Measurements from ENCODE around the gene ABL2. TPM values are rescaled to one million over a fixed set of nuclear protein-coding genes. Genes with fewer than 3 reads are reported as not detected.

The ABL2 gene
- total and polyA plus RNA-seq, 7 donors: 1.2 to 32.6 (median 10.3) TPM

DNA sequence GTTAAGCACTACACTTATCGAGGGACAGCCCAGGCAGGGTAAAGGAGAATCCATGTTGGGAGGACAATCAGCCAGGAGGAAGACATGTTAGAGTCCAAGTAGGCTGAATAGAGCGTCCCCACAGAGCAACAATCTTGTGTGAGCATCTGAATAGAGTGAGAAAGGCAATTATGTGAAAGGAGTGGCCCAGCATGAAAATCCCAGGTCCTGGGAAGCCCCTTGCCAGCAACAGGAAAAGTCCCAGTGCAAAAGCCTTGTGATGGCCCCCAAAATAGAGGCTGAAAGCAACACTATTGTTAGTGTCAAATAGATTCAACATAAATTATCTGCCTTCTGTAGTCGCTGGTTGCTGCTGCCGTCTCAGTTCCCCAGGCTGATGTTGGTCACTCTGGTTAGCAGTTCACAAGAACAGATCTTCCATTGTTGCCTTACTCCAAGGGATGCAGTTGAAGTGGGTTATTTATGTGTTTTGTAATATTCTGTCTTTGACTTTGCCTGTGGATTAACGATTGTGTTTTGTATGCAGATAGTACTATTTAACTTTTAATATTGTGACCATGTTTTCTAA lies 12.1 kb upstream of the ABL2 start:
- WGBS, 2 donors: 88 to 89% methylated on average over 5 of the region's 5 CpGs
- intact Hi-C loops (cut with DNase I): no loop called here
- no peak for DNase-seq
- no peaks in the 10 kb centered on the region for H3K9me3 ChIP-seq
- H3K27me3 ChIP-seq: no peaks in the 10 kb centered on the region
- no peak overlapping the region for H3K27ac ChIP-seq
- H3K4me1 ChIP-seq: no peaks in the 10 kb centered on the region
- no peak overlapping the region for H3K4me3 ChIP-seq
- TF ChIP-seq POLR2AphosphoS5 (IDR thresholded peaks at IDR 0.05) (no peak), EP300 (IDR thresholded peaks at IDR 0.05) (no peak)
- no peaks in the 10 kb centered on the region for H3K36me3 ChIP-seq

GRCh38 chr1:179237222-179237621 lies 7.7 kb upstream of the ABL2 start:
- no peak for TF ChIP-seq CTCF (IDR thresholded peaks at IDR 0.05)
- no peak overlapping the region for H3K27ac ChIP-seq
- no peaks in the 10 kb centered on the region for H3K36me3 ChIP-seq
- H3K9me3 ChIP-seq: no peaks in the 10 kb centered on the region
- no peak overlapping the region for H3K4me3 ChIP-seq
- 63 to 83% methylated on average over 4 of the region's 4 CpGs for WGBS, 2 donors
- no peaks in the 10 kb centered on the region for H3K4me1 ChIP-seq
- no peaks in the 10 kb centered on the region for H3K27me3 ChIP-seq
- no peak for DNase-seq
- intact Hi-C loops (cut with DNase I): no loop called here

DNA sequence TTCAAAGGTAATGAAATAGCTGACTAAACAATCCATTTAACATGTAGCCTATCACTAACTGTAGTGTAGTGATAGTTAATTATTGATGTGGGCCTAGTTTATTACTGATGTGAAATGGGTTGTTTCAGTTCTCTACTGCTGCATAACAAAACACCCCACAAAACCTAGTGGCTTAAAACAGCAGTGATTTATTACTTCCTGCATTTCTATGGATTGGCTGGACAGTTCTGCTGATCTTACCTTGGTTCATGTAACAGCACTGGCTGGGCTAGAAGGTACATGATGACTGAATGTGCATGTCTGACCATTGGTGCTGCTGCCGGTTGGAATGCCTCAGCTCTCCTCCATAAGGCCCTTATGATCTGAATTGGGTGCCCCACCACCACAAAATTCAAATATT lies 5.4 kb upstream of the ABL2 start:
- peaks cover 0 to 9% (median 3%) of the 10 kb centered on the region in 4 donors for H3K4me1 ChIP-seq
- no peak for DNase-seq
- 96 to 98% methylated on average over 1 of the region's 1 CpG for WGBS, 2 donors
- H3K36me3 ChIP-seq: no peaks in the 10 kb centered on the region
- no peak for TF ChIP-seq POLR2AphosphoS5 (IDR thresholded peaks at IDR 0.05)
- TF ChIP-seq CTCF (IDR thresholded peaks at IDR 0.05): no peak
- no peak for TF ChIP-seq POLR2A (IDR thresholded peaks at IDR 0.05)
- TF ChIP-seq EP300 (IDR thresholded peaks at IDR 0.05): no peak
- no peaks in the 10 kb centered on the region for H3K9me3 ChIP-seq
- H3K27me3 ChIP-seq: no peaks in the 10 kb centered on the region
- intact Hi-C loops (cut with DNase I): no loop called here
- no peak overlapping the region for H3K4me3 ChIP-seq
- H3K27ac ChIP-seq: no peak overlapping the region

DNA sequence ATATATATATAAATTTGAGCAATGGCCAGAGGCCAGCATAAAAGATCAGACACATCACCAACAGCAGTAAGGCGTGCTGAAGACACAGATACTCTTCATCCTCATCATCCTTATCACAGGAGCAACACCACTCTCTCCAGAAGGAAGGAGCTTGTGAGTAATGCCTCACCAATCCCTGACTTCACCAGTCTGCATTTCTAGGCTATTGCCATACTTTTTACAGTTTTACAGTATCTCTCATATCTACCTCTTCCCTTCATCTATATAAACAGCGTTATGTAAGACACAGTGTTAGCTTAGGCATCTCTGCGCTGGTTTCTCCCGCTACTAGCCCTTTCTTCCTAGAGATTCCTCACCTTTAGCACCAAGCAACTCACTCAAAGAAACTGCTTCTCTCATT lies 2.4 kb upstream of the ABL2 start:
- TF ChIP-seq POLR2AphosphoS5 (IDR thresholded peaks at IDR 0.05): no peak
- no peak for TF ChIP-seq CTCF (IDR thresholded peaks at IDR 0.05)
- TF ChIP-seq EP300 (IDR thresholded peaks at IDR 0.05): no peak
- no peak for TF ChIP-seq POLR2A (IDR thresholded peaks at IDR 0.05)
- WGBS, 2 donors: 83 to 94% methylated on average over 4 of the region's 4 CpGs
- intact Hi-C loops (cut with DNase I): no loop called here

DNA sequence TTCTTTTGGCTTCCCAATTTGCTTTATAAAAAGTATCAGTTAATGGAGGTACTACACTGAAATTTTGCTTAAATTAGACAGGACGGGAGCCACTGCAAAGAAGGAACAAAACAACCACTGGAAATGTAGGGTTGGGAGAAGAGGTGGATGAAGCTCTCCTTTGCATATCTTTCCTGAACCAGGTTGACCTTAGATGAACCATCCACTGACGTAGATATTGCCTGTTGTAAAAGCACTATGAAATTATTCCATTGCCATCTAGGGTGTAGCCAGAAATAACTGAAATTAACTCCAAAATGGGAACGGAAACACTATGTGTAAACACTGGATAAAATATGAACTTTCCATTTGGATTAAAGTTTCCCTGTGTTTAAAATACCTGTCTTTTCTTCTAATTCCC lies 1.2 kb upstream of the ABL2 start:
- Histone ChIP-seq H3K36me3 (no peaks in the 10 kb centered on the region), H3K4me3 (no peak overlapping the region), H3K4me1 (peaks cover 0 to 24% (median 14%) of the 10 kb centered on the region in 4 donors), H3K27me3 (no peaks in the 10 kb centered on the region), H3K27ac (peak overlapping the region in 3 of 4 donors; percentile 20 to 93 (median 88)), H3K9me3 (no peaks in the 10 kb centered on the region)
- DNase-seq: no peak
- WGBS, 2 donors: 12 to 51% methylated on average over 3 of the region's 3 CpGs
- intact Hi-C loops (cut with DNase I): no loop called here
- TF ChIP-seq CTCF (IDR thresholded peaks at IDR 0.05) (no peak), POLR2A (IDR thresholded peaks at IDR 0.05) (no peak), POLR2AphosphoS5 (IDR thresholded peaks at IDR 0.05) (no peak), EP300 (IDR thresholded peaks at IDR 0.05) (no peak)

More for the DNA sequence above, 2.4 kb upstream of the ABL2 start:
- H3K4me1 ChIP-seq: peaks cover 0 to 20% (median 14%) of the 10 kb centered on the region in 4 donors
- no peaks in the 10 kb centered on the region for H3K9me3 ChIP-seq
- no peak for DNase-seq
- no peak overlapping the region for H3K27ac ChIP-seq
- no peaks in the 10 kb centered on the region for H3K27me3 ChIP-seq
- no peak overlapping the region for H3K4me3 ChIP-seq
- H3K36me3 ChIP-seq: no peaks in the 10 kb centered on the region
